Neuron (in vitro differentiated cells): ENCODE results near the gene DNAJB8.
A peak's percentile ranks its signal among the peaks of the same experiment; 100 is the strongest.

ENCODE experiments used
- H2AFZ ChIP-seq: one replicate; pipeline ENCODE4 v1.6.1; 2013; ENCODE audit warnings: low read depth, mild to moderate bottlenecking, inconsistent platforms, low read length, moderate library complexity
- H3K27me3 ChIP-seq: one replicate; pipeline ENCODE4 v1.6.1; 2013; ENCODE audit warnings: low read length; ENCODE audit not compliant: insufficient read depth
- H3K36me3 ChIP-seq: one replicate; pipeline ENCODE4 v1.6.1; 2013; ENCODE audit warnings: low read length; ENCODE audit not compliant: insufficient read depth
- H3K4me1 ChIP-seq: one replicate; pipeline ENCODE4 v1.6.1; 2013; ENCODE audit warnings: low read length; ENCODE audit not compliant: insufficient read depth
- H3K4me3 ChIP-seq: 2 replicates; pipeline ENCODE4 v1.5.1; 2013; ENCODE audit warnings: mild to moderate bottlenecking, low read length, moderate library complexity
- H3K9me3 ChIP-seq: one replicate; pipeline ENCODE4 v1.6.1; 2013; ENCODE audit warnings: low read length

The DNAJB8 gene

GRCh38 chr3:128499724-128500275, 33.1 kb upstream of the DNAJB8 start:
- Histone ChIP-seq H3K9me3 (peaks cover 2% of the 10 kb centered on the region), H3K4me3 (no peak overlapping the region), H3K27me3 (peaks cover 58% of the 10 kb centered on the region), H2AFZ (no peak overlapping the region), H3K4me1 (peaks cover 22% of the 10 kb centered on the region), H3K36me3 (no peaks in the 10 kb centered on the region)

GRCh38 chr3:128498901-128499530, 32.3 kb upstream of the DNAJB8 start:
- Histone ChIP-seq H3K27me3 (peaks cover 66% of the 10 kb centered on the region), H3K9me3 (peaks cover 2% of the 10 kb centered on the region), H3K4me1 (peaks cover 22% of the 10 kb centered on the region)

GRCh38 chr3:128498127-128498626, 31.5 kb upstream of the DNAJB8 start:
- H3K36me3 ChIP-seq = no peaks in the 10 kb centered on the region
- peaks cover 74% of the 10 kb centered on the region for H3K27me3 ChIP-seq
- peak overlapping the region; percentile 44 for H3K4me3 ChIP-seq
- H3K9me3 ChIP-seq = peaks cover 2% of the 10 kb centered on the region
- peaks cover 24% of the 10 kb centered on the region for H3K4me1 ChIP-seq
- H2AFZ ChIP-seq = no peak overlapping the region

More at GRCh38 chr3:128498901-128499530, 32.3 kb upstream of the DNAJB8 start:
- no peak overlapping the region for H2AFZ ChIP-seq
- H3K36me3 ChIP-seq = no peaks in the 10 kb centered on the region
- H3K4me3 ChIP-seq = no peak overlapping the region

GRCh38 chr3:128497305-128498126, 30.8 kb upstream of the DNAJB8 start:
- peaks cover 79% of the 10 kb centered on the region for H3K27me3 ChIP-seq
- H3K36me3 ChIP-seq = no peaks in the 10 kb centered on the region
- peaks cover 24% of the 10 kb centered on the region for H3K4me1 ChIP-seq
- peak overlapping the region; percentile 8 for H2AFZ ChIP-seq
- no peaks in the 10 kb centered on the region for H3K9me3 ChIP-seq
- H3K4me3 ChIP-seq = peak overlapping the region; percentile 44

DNA sequence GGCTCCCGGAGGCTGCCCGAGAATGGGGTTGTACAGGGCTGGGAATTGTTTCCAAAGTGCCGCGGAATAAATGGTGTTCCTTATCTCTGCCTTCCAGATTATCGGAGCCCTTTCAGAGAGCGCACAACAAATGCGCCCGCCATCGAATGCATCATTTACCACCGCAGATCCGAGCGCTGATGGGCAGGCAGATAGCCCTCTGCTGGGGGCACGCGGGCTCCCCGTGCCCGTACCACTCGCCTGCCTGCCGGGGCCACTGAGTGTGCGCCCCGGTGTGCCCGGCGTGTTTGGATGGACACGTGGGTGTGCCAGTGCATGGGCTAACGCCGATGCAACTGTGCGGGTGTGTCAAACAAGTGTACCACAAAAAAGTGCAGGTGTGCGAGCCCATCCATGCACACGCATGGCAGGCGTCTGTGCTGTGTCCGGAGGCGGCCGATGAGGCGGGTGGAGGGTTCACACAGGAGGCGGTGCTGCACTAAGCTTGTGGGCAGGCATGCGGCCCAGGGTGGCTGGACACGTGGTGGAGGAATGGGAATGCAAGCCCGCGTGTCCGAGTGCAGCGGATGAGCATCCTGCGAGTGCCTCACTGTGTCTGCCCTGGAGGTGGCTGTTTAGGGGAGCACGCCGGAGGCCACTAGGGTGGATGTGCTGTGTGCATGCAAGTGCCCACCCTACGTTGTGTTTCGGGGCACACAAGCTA, 30.1 kb upstream of the DNAJB8 start:
- no peaks in the 10 kb centered on the region for H3K36me3 ChIP-seq
- H3K4me1 ChIP-seq = peaks cover 24% of the 10 kb centered on the region
- H3K4me3 ChIP-seq = peak overlapping the region; percentile 40
- peak overlapping the region; percentile 8 for H2AFZ ChIP-seq
- H3K27me3 ChIP-seq = peaks cover 85% of the 10 kb centered on the region
- no peaks in the 10 kb centered on the region for H3K9me3 ChIP-seq

DNA sequence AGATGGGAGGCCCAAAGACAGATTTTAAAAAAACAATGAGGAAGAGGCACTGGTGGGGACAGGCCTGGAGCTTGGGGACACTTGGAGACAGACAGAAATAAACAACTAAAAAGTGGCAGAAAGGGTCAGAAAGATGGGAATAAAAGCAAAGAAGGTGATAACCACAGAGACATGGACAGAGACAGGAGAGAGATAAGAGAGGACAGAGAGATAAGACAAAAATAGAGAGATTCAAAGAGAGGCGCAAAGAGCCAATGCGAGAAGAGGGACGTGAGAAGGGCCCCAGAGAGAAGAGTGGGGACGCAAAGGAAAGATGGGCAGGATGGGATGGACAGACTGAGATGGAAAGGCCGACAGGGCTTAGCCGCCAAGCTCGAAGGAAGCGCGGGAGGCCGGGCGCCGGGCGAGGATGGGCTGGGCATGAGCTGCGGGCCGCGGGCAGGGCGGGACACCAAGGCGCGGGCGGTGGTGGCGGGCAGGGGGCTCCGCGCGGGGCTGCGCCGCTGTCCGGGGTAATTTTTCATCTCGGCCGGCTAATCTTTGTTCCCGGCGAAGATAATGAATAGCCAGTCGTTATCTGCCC, 29.4 kb upstream of the DNAJB8 start:
- no peak overlapping the region for H2AFZ ChIP-seq
- H3K4me3 ChIP-seq = no peak overlapping the region
- H3K9me3 ChIP-seq = no peaks in the 10 kb centered on the region
- H3K4me1 ChIP-seq = peaks cover 24% of the 10 kb centered on the region
- H3K36me3 ChIP-seq = no peaks in the 10 kb centered on the region
- peaks cover 90% of the 10 kb centered on the region for H3K27me3 ChIP-seq

- no peaks in the 10 kb centered on the region for H3K9me3 ChIP-seq
- H3K4me3 ChIP-seq = no peak overlapping the region
- peaks cover 90% of the 10 kb centered on the region for H3K27me3 ChIP-seq
- H2AFZ ChIP-seq = no peak overlapping the region
- H3K36me3 ChIP-seq = no peaks in the 10 kb centered on the region
- peaks cover 27% of the 10 kb centered on the region for H3K4me1 ChIP-seq
Observed at GRCh38 chr3:128495435-128495970, 28.8 kb upstream of the DNAJB8 start.

- no peaks in the 10 kb centered on the region for H3K36me3 ChIP-seq
- no peaks in the 10 kb centered on the region for H3K9me3 ChIP-seq
- H3K4me3 ChIP-seq = no peak overlapping the region
- peaks cover 38% of the 10 kb centered on the region for H3K4me1 ChIP-seq
- peaks cover 96% of the 10 kb centered on the region for H3K27me3 ChIP-seq
- no peak overlapping the region for H2AFZ ChIP-seq
Observed at GRCh38 chr3:128494367-128494650, 27.6 kb upstream of the DNAJB8 start.

- Histone ChIP-seq H3K4me3 (no peak overlapping the region), H3K9me3 (no peaks in the 10 kb centered on the region), H2AFZ (no peak overlapping the region), H3K27me3 (peaks cover 96% of the 10 kb centered on the region), H3K4me1 (peaks cover 39% of the 10 kb centered on the region), H3K36me3 (no peaks in the 10 kb centered on the region)
Observed at GRCh38 chr3:128493570-128494366, 27.1 kb upstream of the DNAJB8 start.

GRCh38 chr3:128492671-128493569, 26.2 kb upstream of the DNAJB8 start, which contains the start of gene GATA2:
GATA2 (minus strand) TSS chr3:128493201; CDS start chr3:128487031, 6,170 bp downstream.
- no peaks in the 10 kb centered on the region for H3K9me3 ChIP-seq
- no peak within 1 kb of the TSS for H3K4me3 ChIP-seq
- no peaks in the 10 kb centered on the region for H3K36me3 ChIP-seq
- peaks cover 35% of the 10 kb centered on the region for H3K4me1 ChIP-seq
- no peak within 1 kb of the TSS for H2AFZ ChIP-seq
- peaks cover 96% of the 10 kb centered on the region for H3K27me3 ChIP-seq

GRCh38 chr3:128491941-128492670, 25.4 kb upstream of the DNAJB8 start:
- Histone ChIP-seq H3K9me3 (no peaks in the 10 kb centered on the region), H3K4me1 (peaks cover 37% of the 10 kb centered on the region), H3K27me3 (peaks cover 97% of the 10 kb centered on the region), H2AFZ (no peak overlapping the region), H3K4me3 (no peak overlapping the region), H3K36me3 (no peaks in the 10 kb centered on the region)
